ENCODE measurements around the gene MAP3K20.
"Not testable (repeated sequence)": the region's sequence is repeated elsewhere in the genome, so short reads cannot be mapped to it uniquely, and the experiment has no call there.

The MAP3K20 gene

GRCh38 chr2:173298536-173299097, 223.0 kb downstream of the MAP3K20 start:
- Mint-ChIP-seq H3K27ac (no peak overlapping the region), H3K4me1 (no peaks in the 10 kb centered on the region), H3K27me3 (peaks cover 6% of the 10 kb centered on the region), H3K4me3 (no peak overlapping the region), H3K9me3 (peaks cover 23% of the 10 kb centered on the region), H3K36me3 (ENCODE audit: low read depth) (peaks cover 11% of the 10 kb centered on the region)
- DNase-seq: no peak
- no peak for ATAC-seq

DNA sequence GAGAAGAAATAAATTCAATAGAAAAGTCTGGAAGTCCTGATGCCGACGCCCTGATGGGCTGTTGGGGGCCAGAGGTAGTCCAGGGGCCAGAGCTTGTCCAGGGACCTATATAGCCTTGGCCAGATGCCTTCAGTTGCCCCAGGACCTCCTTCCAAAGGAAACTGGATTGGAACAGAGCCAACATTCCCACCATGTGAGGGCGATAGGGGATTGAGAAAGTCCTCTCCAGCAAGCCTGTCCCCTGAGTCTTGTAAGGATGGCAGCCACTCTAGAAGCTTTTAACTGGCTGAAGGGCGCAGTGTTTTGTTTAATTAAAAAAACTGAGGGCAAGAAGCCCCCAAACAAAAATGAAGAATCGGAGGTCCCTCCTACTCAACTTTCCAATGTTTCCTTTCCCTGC, 224.1 kb downstream of the MAP3K20 start:
- DNase-seq (no peak), ATAC-seq (no peak)
- Mint-ChIP-seq H3K4me3 (no peak overlapping the region), H3K27me3 (peaks cover 6% of the 10 kb centered on the region), H3K27ac (no peak overlapping the region), H3K4me1 (no peaks in the 10 kb centered on the region), H3K36me3 (ENCODE audit: low read depth) (peaks cover 11% of the 10 kb centered on the region), H3K9me3 (peaks cover 23% of the 10 kb centered on the region)

DNA sequence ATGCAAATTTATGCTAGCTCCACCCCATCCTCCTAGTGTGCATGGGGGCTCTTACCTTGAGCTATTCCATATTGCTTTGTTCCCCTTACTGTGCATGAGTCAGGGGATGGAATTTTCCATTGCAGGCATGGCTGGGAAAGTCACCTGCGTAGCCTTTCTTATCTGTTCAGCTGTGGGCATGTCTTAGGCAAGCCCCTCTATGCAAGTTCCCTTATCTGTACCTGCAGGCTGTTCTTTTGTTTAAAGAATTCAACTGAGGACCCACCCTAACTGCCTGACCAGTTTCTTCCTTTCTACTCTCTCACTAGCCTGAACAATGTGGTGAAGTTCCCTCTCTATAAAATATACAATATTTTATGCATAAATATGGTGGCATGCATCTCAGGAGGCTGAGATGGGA, 224.8 kb downstream of the MAP3K20 start:
- H3K27me3 Mint-ChIP-seq: peaks cover 6% of the 10 kb centered on the region
- DNase-seq (no peak), ATAC-seq (no peak)
- no peaks in the 10 kb centered on the region for H3K4me1 Mint-ChIP-seq
- no peak overlapping the region for H3K4me3 Mint-ChIP-seq
- no peak overlapping the region for H3K27ac Mint-ChIP-seq
- peaks cover 23% of the 10 kb centered on the region for H3K9me3 Mint-ChIP-seq
- peaks cover 11% of the 10 kb centered on the region for H3K36me3 Mint-ChIP-seq (ENCODE audit: low read depth)

GRCh38 chr2:173301549-173301948, 225.9 kb downstream of the MAP3K20 start:
- not testable (repeated sequence) for H3K4me3 Mint-ChIP-seq, DNase-seq, H3K4me1 Mint-ChIP-seq, H3K27me3 Mint-ChIP-seq, ATAC-seq, H3K27ac Mint-ChIP-seq
- H3K9me3 Mint-ChIP-seq: peaks cover 23% of the 10 kb centered on the region
- peaks cover 11% of the 10 kb centered on the region for H3K36me3 Mint-ChIP-seq (ENCODE audit: low read depth)

- H3K4me3 Mint-ChIP-seq: no peak overlapping the region
- H3K4me1 Mint-ChIP-seq: no peaks in the 10 kb centered on the region
- DNase-seq: no peak
- H3K27me3 Mint-ChIP-seq: no peaks in the 10 kb centered on the region
- H3K27ac Mint-ChIP-seq: no peak overlapping the region
- H3K36me3 Mint-ChIP-seq (ENCODE audit: low read depth): no peaks in the 10 kb centered on the region
- ATAC-seq: no peak
- H3K9me3 Mint-ChIP-seq: no peaks in the 10 kb centered on the region
Measured at GRCh38 chr2:173305303-173305702, 229.7 kb downstream of the MAP3K20 start.

GRCh38 chr2:173307293-173307692, 231.6 kb downstream of the MAP3K20 start:
- no peaks in the 10 kb centered on the region for H3K9me3 Mint-ChIP-seq
- DNase-seq (no peak), ATAC-seq (no peak)
- H3K4me3 Mint-ChIP-seq: no peak overlapping the region
- H3K4me1 Mint-ChIP-seq: no peaks in the 10 kb centered on the region
- no peak overlapping the region for H3K27ac Mint-ChIP-seq
- H3K27me3 Mint-ChIP-seq: no peaks in the 10 kb centered on the region
- no peaks in the 10 kb centered on the region for H3K36me3 Mint-ChIP-seq (ENCODE audit: low read depth)

- H3K36me3 Mint-ChIP-seq (ENCODE audit: low read depth); DNase-seq; H3K27ac Mint-ChIP-seq; H3K4me3 Mint-ChIP-seq; H3K27me3 Mint-ChIP-seq; ATAC-seq; H3K9me3 Mint-ChIP-seq; H3K4me1 Mint-ChIP-seq: not testable (repeated sequence)
Measured at GRCh38 chr2:173309370-173309769, 233.7 kb downstream of the MAP3K20 start.

DNA sequence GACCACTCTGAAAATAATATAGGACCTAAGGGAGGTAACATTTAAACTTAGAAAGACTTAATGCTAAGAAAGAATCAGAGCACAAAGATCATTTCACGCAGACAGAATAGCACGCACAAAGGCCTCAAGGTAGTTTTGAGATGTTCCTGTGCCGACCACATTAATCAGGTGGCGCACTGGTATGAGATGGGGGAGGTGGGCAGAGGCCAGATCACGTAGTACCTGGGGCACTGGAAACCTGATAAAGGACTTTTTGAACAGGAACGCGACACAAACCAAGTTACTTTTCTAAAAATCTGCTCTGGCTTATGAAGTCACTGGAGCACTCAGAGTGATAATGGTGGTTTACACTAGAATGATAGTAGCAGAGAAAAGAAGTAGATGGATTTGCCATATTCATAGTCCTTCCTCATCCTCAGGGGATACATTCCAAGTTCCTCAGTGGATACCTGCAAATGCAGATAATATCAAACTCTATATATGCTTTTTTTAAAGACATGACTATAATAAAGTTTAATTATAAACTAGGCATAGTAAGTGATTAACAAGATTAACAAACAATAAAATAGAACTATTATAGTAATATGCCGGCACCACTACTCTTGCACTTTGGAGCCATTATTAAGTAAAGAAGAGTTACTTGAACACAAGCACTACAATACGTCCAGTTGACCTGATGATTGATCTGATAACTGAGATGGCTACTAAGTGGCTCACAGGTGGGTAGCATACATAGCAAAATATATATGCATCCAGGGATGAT, 236.4 kb downstream of the MAP3K20 start:
- H3K36me3 Mint-ChIP-seq (ENCODE audit: low read depth): no peaks in the 10 kb centered on the region

More for the DNA sequence above, 236.4 kb downstream of the MAP3K20 start:
- H3K27me3 Mint-ChIP-seq: no peaks in the 10 kb centered on the region
- no peak overlapping the region for H3K4me3 Mint-ChIP-seq
- no peaks in the 10 kb centered on the region for H3K9me3 Mint-ChIP-seq
- no peak overlapping the region for H3K27ac Mint-ChIP-seq
- no peak for ATAC-seq
- H3K4me1 Mint-ChIP-seq: no peaks in the 10 kb centered on the region
- DNase-seq: no peak
